GM12864 (cell line): ENCODE results near the gene PKP3.
"Not testable (repeated sequence)": the region's sequence is repeated elsewhere in the genome, so short reads cannot be mapped to it uniquely, and the experiment has no call there.

Source experiments
- DNase-seq: peaks from one replicate; pipeline ENCODE4 v3.0.0-alpha.2; 2011; ENCODE audit warnings: low read depth
- H3K4me3 ChIP-seq: 2 replicates; pipeline ENCODE4 v1.5.1; 2011; ENCODE audit warnings: mild to moderate bottlenecking, low read depth, low read length, control low read depth
- TF ChIP-seq, protein P1 (sequence below): IDR thresholded peaks from 2 replicates; pipeline ENCODE4 v1.5.1; 2011; ENCODE audit warnings: low read depth, mild to moderate bottlenecking, moderate library complexity, low read length, control low read depth, inconsistent platforms; ENCODE audit errors: missing control alignments

PKP3 gene

DNA sequence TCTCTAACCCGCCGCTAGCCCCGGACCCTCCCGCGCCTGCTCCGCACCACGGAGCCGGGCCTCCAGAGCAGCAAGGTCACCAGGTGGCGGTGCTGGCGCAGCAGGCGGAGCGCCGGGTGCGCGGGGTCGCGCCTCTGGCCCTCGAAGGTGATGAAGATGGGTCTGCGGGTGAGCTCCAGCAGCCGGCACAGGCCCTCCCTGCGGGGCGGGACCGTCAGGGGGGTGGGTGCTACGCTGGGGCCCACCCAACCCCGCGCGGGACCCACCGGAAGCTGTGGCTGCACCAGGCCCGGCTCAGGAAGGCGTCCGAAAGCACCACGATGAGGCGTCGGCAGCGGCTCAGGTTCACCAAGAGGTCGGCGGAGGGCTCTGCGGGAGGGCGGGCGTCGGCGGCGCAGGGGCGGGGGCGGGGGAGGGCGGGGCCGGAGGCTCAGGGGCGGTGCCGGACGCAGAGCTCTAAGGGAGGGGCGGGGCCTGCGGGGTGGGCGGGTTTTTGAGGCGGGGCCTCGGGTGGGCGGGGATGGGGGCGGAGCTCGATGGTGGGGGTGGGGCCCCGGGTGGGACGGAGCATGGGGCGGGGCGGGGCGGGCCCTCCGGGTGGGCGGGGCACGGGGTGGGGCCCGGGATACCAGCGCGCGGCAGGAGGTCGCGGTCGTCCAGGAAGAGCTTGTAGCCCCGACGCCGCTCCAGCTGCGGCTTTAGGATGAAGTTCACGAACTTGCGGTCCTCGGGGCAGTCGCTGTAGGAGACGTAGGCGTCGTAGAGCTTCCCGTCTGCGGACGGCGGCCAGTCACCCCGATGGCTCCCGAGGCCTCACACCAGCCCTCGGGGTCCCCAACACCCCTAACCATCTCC lies 13.0 kb downstream of the PKP3 start:
- peak; percentile 76 for DNase-seq
- peak overlapping the region; percentile 43 for H3K4me3 ChIP-seq
- TF ChIP-seq, protein P1, sequence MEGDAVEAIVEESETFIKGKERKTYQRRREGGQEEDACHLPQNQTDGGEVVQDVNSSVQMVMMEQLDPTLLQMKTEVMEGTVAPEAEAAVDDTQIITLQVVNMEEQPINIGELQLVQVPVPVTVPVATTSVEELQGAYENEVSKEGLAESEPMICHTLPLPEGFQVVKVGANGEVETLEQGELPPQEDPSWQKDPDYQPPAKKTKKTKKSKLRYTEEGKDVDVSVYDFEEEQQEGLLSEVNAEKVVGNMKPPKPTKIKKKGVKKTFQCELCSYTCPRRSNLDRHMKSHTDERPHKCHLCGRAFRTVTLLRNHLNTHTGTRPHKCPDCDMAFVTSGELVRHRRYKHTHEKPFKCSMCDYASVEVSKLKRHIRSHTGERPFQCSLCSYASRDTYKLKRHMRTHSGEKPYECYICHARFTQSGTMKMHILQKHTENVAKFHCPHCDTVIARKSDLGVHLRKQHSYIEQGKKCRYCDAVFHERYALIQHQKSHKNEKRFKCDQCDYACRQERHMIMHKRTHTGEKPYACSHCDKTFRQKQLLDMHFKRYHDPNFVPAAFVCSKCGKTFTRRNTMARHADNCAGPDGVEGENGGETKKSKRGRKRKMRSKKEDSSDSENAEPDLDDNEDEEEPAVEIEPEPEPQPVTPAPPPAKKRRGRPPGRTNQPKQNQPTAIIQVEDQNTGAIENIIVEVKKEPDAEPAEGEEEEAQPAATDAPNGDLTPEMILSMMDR = peak; percentile 22

DNA sequence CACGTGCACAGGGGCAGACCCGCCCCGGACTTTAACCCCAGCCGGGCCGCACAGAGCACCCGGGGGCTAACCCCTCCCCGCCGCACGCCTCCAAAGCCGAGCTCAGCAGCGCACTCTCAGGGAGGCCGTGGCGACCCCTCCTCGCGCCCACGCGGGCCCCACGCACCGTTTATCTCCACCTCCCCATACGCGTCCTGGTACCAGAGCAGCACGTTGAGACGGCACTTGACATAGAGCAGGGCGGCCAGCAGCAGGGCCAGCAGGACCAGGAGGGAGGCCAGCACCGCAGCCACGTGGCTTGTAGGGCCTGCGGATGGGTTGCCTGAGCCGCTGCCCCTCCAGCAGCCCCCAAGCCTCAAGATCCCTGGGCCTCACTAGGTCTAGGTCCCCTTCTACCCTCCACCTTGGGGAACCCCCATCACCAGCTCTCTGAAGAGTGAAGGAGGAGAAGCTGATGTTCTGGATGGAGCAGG lies 13.7 kb downstream of the PKP3 start:
- no peak for DNase-seq
- TF ChIP-seq, protein P1 = no peak
- H3K4me3 ChIP-seq = no peak overlapping the region

DNA sequence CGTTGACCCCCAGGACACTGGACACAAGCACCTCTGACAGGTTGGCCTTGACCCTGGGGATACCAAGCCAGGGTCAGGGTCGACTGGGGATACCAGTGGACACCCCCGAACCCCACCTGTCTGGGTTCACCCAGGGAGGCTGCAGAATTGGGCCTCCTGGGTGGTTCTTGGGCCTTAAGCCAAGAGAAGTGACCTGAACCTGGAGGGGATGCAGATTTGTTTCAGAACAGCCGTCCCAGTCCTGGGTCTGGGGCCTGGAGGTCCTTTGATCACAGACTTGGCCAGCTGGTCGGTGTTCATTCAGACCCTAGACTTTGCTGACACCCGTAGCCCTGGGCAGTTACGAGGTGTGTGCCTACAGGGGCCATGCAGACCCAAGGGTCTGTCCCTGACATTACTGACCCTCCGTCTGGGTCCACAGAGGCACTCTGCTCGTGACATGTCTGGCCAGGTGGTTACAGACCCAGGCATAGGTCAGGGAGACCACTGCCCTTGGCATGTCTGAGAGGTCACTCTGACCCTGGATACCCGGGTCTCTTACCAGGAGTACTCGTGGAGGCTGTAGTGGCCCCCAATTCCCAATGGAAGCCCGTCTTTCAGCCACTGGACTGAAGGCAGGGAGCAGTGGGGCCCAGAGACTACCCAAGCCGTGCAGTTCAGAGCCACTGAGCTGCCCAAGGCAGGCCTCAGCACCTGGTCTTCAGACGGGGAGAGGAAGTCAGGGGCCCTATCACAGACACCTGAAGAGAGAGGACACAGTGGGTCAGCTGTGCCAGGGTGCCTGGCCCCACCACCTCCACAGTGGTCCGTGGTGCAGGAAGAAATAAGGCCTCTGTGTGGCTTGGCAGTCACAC lies 14.4 kb downstream of the PKP3 start:
- H3K4me3 ChIP-seq = no peak overlapping the region
- TF ChIP-seq, protein P1 = no peak
- DNase-seq = no peak

DNA sequence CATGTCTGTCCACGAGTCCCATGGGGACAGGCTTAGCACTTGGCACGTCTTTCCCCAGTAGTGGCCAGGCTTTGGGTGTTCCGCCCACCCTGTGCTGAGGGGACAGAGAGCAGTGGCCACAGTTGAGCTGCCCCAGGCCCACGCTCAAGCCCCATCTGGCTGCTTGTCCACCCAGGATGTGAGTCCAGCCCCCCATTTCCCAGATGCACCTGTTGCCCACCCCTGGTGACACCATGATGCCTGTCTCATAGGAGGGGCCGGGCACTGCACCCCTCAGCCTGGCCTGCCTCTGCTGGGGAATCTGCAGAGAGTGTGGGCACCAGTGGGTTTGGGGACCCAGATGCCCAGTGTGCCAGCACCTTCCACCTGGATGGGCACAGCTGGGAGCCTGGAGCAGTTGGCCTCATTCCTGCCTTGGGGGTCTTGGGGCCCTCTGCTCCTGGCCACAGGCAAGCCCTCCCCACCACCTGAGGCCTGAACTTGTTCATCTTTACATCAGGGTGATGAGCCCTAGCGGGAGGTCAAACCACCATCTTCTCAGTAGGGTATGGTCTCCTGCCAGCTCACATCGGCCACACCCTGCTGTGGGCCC lies 15.1 kb downstream of the PKP3 start:
- TF ChIP-seq, protein P1 = no peak
- DNase-seq = no peak

DNA sequence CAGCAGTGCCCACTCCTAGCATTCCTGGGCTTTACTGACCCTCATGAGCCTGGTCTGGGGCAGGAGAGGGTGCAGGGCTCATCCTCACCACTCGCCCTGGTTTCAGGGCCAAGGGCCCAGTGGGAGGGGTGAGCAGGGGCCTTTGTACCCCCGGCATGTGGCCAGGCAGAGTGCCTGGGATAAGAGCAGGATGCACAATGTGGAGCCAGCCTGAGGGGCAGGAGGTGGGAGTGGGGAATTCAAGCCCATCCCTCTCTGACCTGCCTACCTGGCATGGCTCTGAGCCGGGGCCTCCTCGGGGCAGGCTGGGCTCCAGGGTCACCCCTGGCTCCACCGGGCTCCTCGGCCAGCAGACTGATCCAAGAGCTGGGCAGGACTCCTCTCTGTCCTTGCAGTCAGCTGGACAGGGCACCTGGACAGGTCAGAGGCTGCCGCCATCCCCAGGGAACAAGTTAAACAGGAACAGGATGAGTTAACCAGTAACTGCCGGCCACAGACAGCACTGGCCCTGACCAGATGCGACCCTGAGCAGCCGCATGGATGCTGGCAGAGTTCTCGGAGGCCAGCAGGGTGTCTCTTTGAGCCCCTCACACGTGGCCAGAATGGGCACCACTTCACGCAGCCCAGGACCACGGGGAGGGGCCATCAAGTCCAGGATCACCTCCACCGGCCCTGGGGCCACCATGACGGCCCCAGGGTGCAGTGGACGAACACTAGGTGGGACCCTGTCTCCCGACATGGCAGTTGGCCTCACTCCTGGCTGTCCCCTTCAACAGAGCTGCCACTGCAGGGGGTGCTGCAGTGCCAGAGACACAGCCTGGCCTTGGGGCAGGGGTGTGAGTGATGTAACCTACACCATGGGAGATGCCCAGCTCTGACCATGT lies 15.8 kb downstream of the PKP3 start:
- DNase-seq = no peak
- H3K4me3 ChIP-seq = no peak overlapping the region
- TF ChIP-seq, protein P1 = no peak

More for the DNA sequence above, 15.1 kb downstream of the PKP3 start:
- H3K4me3 ChIP-seq = no peak overlapping the region

DNA sequence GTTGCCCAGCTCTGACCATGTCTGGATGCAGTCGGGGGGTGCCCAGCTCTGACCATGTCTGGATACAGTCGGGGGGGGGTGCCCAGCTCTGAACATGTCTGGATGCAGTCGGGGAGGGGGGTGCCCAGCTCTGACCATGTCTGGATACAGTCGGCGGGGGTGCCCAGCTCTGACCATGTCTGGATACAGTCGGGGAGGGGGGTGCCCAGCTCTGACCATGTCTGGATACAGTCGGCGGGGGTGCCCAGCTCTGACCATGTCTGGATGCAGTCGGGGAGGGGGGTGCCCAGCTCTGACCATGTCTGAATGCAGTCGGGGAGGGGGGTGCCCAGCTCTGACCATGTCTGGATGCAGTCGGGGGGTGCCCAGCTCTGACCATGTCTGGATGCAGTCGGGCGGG lies 16.7 kb downstream of the PKP3 start:
- not testable (repeated sequence) for DNase-seq, H3K4me3 ChIP-seq

DNA sequence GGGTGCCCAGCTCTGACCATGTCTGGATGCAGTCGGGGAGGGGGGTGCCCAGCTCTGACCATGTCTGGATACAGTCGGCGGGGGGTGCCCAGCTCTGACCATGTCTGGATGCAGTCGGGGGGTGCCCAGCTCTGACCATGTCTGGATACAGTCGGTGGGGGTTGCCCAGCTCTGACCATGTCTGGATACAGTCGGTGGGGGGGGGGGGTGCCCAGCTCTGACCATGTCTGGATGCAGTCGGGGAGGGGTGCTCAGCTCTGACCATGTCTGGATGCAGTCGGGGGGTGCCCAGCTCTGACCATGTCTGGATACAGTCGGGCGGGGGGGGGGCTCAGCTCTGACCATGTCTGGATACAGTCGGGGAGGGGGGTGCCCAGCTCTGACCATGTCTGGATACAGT lies 17.5 kb downstream of the PKP3 start:
- DNase-seq, H3K4me3 ChIP-seq: not testable (repeated sequence)
